PC-9 (cell line): ENCODE results near the gene TTC39C.

Source experiments
- EZH2 ChIP-seq: fragments of 200-600 bp; sonication (generic); IDR thresholded peaks from 2 replicates; pipeline ENCODE4 v1.8.0; 2017; ENCODE audit warnings: antibody characterized with exemption, low read depth
- TF ChIP-seq, protein P1 (sequence below): fragments of 200-600 bp; sonication (generic); conservative IDR thresholded peaks from 2 replicates; pipeline ENCODE4 v1.6.1; 2017; ENCODE audit warnings: mixed run types, antibody characterized with exemption, mild to moderate bottlenecking, moderate library complexity

DNA sequence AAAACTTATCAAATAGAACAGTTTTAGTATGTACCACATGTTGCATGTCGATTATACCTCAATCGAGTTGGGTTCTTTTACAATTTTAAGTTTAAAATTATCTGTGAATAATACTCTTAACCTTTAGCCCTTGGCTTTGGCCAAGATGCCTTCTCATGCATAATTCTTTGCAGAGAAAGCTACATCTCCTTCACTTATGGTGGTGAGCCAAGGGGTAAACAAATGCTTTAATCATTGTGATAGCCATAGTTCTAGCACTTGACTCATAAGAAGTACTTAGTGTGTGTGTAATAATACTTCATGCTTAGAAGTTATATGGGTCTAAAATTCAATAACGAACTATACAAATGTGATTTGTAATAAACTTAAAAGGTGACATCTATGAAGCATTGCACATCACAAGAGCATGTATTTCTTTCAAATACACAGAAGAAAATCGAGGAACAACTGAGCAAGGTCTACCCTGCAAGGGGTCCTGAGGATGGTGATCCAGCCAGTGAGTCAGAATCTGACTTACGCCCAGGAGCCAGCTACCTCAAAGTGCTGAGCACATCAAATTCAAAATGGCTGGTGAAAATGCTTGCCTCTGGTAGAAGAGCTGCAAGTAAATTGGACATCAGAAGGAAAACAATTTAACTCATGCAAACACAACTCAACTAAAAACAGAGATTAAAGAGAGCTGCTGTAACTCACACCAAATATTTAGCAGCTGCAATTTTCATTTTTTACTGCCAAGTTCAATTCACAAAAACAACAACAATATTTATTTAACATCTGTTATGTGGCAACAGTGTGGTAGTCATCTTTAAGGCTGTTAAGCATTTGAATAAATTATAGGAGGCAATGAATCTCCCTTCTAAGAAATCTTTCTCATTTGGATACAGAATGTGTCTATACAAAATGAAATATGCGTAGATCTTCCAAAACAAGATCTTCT lies 23.8 kb upstream of the TTC39C start:
- TF ChIP-seq, protein P1, sequence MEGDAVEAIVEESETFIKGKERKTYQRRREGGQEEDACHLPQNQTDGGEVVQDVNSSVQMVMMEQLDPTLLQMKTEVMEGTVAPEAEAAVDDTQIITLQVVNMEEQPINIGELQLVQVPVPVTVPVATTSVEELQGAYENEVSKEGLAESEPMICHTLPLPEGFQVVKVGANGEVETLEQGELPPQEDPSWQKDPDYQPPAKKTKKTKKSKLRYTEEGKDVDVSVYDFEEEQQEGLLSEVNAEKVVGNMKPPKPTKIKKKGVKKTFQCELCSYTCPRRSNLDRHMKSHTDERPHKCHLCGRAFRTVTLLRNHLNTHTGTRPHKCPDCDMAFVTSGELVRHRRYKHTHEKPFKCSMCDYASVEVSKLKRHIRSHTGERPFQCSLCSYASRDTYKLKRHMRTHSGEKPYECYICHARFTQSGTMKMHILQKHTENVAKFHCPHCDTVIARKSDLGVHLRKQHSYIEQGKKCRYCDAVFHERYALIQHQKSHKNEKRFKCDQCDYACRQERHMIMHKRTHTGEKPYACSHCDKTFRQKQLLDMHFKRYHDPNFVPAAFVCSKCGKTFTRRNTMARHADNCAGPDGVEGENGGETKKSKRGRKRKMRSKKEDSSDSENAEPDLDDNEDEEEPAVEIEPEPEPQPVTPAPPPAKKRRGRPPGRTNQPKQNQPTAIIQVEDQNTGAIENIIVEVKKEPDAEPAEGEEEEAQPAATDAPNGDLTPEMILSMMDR, result no peak
- no peak for TF ChIP-seq EZH2
